Measurements from ENCODE around the gene TAS2R19. TPM values are rescaled to one million over a fixed set of nuclear protein-coding genes. Genes with fewer than 3 reads are reported as not detected.
"Not testable (repeated sequence)": the region's sequence is repeated elsewhere in the genome, so short reads cannot be mapped to it uniquely, and the experiment has no call there.

Gene TAS2R19
- polyA plus RNA-seq (2013, experiment 1 of 2; ENCODE audit: insufficient read length): 0.15 TPM
- 0.24 TPM for polyA plus RNA-seq (2013, experiment 2 of 2; ENCODE audit: insufficient read length)

- DNase-seq: no peak
Observed at GRCh38 chr12:11022520-11022919, at the start of gene TAS2R19. Gene TAS2R19, minus strand, starts transcription at chr12:11022620. Its CDS starts 49 bp downstream, at chr12:11022571.

DNA sequence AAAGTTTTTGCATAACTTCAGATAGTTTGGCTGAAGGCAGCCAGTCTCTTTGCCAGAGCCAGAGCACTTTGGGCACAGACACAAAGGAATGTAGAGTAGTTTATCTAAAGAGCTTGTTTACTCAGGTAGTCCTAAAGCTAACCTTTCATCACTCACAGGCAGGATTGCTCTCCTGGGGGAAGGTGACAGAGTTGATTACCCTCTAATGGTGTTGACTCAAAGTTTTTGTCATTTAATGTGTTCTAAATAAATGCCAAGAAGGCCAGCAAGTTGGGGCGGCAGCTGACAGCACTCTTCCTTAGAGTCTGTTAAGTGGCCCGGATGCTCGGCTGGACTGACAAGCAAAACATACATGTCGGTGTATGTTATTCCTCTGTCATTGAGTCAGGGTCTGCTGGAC, 49.0 kb upstream of the TAS2R19 start:
- DNase-seq: no peak

DNA sequence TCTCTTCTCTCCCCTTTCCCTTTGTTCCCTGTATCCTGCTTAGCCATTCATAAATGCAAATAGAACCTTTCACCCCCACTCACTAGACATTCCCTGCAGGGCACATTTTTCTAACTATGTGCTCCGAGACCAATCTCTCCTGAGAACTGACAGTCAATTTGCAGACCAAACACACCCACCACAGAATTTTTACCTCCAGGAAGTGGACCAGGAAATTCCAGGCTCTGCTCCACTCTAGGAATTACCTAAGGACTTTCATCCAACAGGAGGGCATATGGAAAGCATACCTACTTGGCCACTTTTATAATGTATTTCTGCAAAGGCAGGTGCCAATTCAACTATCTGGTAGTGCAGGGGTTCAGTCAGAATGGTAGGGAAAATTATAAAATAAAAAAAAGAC, 48.6 kb upstream of the TAS2R19 start:
- no peak for DNase-seq

GRCh38 chr12:11069854-11070365, 47.5 kb upstream of the TAS2R19 start:
- no peak for DNase-seq

- DNase-seq: peak; percentile 10
Observed at GRCh38 chr12:11067514-11067913, 45.1 kb upstream of the TAS2R19 start.

DNA sequence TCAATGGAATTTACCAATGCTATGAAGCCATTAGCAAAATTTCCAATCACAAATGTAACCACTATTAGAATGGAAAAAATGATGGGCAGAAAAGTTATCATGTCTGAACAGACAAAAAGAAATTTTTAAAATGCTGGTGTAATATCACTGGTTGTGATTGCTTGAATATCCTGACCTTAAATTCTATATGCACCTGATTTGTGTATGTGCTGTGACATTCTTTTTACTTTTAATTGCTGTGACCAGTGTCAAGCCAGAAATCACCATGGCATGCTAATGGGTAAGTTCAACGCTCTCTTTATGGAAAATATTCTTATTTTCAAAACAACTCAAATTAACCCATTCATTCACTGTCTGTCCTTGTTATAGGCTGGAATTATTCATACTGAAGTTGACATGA, 39.8 kb upstream of the TAS2R19 start, which contains the start of gene TAS2R46:
TSS of gene TAS2R46 (minus strand) at position 101 of the 400 bp plus-strand sequence. CDS start at position 101, 0 bp downstream.
- not testable (repeated sequence) for DNase-seq

DNA sequence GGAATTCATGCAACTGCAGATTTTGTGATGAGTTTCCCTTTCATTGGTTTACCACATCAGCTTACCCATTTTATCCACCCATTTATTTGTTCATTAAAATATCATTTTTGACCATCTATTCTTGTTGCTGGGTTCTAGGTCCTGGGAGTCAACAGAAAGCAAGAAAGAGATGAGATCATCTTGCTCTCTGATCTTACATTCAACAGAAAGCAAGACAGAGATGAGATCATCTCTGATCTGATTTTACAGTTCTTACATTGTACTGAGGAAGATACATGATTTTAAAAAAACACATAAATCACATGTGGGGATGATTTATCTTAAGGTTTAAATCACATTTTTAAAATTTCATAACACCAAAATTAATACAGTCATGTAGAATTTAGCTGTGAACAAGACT, 37.4 kb upstream of the TAS2R19 start:
- no peak for DNase-seq

- no peak for DNase-seq
Observed at GRCh38 chr12:11059041-11059440, 36.6 kb upstream of the TAS2R19 start.

GRCh38 chr12:11055306-11055705, 32.9 kb upstream of the TAS2R19 start:
- no peak for DNase-seq

- not testable (repeated sequence) for DNase-seq
Observed at GRCh38 chr12:11049806-11050531, 27.5 kb upstream of the TAS2R19 start.

GRCh38 chr12:11041366-11041765, 18.9 kb upstream of the TAS2R19 start:
- not testable (repeated sequence) for DNase-seq

GRCh38 chr12:11040162-11040561, 17.7 kb upstream of the TAS2R19 start:
- no peak for DNase-seq

- DNase-seq: no peak
Observed at GRCh38 chr12:11039171-11039570, 16.8 kb upstream of the TAS2R19 start.

DNA sequence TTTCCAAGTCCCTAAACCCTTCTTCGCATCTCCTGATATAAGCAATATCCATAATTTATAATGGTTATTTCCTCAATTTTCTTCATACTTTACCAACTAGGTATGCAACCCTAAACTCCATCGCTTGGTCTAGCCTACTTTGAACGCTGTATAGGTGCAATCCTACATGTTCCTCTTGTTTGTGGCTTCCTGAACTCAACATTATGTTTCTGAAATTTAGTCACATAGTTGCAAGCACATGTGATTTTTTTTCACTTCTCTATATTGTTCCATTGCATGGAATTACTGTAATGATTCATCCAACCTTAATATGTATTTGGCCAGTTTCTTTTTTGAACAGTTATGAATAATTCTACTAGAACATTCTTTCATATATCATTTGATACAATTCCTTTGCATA, 11.5 kb upstream of the TAS2R19 start:
- not testable (repeated sequence) for DNase-seq

DNA sequence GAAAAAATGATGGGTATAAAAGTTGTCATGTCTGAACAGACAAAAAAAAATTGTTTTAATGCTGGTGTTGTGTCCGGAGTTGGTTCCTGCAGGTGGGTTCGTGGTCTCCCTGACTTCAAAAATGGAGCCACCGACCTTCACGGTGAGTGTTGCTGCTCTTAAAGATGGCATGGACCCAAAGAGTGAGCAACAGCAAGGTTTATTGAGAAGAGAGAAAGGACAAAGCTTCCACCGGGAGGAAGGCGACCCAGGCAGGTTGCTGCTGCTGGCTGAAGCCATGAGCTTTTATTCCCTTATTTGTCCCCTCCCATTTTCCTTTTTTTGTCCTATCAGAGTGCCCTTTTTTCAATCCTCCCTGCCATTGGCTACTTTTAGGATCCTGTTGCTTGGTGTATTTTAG, 8.9 kb upstream of the TAS2R19 start, which contains the start of gene TAS2R31:
TSS of gene TAS2R31 (minus strand) at position 101 of the 400 bp plus-strand sequence. CDS start at position 29, 72 bp downstream.
- no peak for DNase-seq

- no peak for DNase-seq
Observed at GRCh38 chr12:11026118-11026517, 3.7 kb upstream of the TAS2R19 start.

DNA sequence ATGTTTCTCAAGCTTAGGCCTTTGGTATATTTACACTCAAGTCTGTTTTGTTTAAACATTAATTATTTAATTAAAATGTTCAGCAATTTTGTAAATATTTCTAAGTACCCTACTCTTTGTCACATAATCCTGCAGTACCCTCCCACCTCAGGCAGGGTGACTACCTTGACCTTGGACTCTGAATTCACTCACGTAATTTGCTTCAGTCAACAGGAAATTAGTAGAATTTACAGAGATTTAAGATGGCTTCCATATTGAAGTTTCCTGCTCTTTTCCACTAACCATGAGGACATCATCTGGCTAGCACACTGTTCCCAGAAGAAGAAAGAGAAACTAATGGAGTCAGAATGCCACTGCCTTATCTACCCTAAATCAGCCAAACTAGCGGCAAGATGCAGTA, 967 bp upstream of the TAS2R19 start:
- no peak for DNase-seq

GRCh38 chr12:11016937-11017336, 5.5 kb downstream of the TAS2R19 start:
- no peak for DNase-seq

DNA sequence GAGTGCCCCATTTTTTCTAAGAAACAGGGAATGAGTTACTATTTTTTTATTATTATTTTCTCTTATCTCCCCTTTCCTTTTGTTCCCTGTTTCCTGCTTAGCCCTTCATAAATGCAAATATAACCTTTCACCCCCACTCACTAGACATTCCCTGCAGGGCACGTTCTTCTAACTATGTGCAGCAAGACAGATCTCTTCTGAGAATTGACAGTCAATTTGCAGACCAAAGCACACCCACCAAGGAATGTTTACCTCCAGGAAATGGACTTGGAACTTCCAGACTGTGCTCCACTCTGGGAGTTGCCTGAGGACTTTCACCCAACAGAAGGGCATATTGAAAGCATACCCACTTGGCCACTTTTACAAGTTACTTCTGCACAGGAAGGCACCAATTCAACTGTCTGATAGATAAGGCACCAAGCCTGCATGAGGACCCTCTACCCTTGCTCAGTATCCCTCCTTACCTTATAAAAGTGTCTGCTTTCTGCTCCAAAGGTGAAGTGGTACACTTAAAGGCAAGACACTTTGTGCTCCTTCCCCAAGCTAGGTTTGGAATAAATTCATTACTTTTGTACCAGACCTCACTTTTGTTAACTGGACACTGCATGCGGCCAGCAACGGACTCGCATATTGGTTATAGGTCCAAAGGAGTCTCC, 6.5 kb downstream of the TAS2R19 start:
- no peak for DNase-seq

GRCh38 chr12:11014234-11014633, 8.2 kb downstream of the TAS2R19 start:
- peak; percentile 9 for DNase-seq

DNA sequence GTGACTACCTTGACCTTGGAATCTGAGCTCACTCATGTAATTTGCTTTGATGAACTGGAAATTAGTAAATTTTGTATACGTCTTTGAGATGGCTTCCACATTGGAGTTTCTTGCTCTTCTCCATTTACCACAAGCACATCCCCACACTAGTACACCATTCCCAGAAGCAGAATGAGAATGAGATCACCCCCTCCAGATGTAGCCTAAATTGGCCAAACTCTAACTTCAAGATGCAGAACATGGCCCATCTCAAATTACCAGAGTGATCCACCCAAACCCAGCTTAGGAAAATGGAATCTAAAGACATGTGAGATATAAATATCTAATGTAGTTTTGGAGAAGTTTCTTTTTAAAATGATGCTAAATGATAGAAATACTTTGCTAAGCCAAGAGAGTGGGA, 14.8 kb downstream of the TAS2R19 start:
- DNase-seq: no peak

DNA sequence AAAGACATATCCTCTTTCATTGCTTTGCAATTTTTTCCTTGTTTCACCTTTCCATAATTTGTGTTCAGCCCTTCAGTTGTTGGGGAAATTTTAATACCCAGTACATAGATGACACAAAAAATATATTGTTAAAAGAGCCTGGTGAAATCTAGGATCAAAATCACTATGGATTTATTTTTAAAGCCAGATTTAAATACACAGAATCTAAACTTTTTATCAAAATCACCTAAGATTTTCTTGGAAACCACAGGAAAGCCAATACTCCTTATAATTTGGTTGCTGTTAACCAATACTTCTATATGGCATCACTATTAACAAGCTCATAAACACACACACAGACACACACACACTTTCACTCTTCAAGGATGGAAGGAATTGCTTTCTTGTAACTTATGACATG, 24.2 kb downstream of the TAS2R19 start, which contains the start of gene TAS2R20:
TSS of gene TAS2R20 (minus strand) at position 101 of the 400 bp plus-strand sequence. CDS start 429 bp downstream, outside the sequence.
- DNase-seq: no peak

DNA sequence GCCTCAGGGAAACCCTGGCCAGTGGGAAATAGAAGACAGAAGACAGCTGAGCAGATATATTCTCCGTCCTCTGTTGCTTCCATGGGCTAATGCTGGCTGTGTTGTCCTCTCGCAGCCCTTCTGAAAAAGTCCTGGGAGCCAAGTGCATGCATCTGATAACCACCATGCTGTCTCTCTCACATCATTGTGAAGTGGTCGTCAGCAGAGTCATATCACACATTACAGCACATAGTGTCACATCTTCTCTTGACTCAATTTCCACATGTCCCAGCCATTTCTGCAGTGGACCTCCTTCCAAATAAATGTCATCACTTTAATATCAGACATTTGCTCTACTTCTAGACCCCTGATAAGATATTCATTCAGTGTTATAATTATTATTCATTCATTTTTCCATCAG, 28.1 kb downstream of the TAS2R19 start:
- DNase-seq: no peak

All from fibroblast of skin of abdomen (primary cell).